GM10266 (cell line): Measurements from ENCODE around the gene GALNT9.

ENCODE experiments used
- DNase-seq: peaks from one replicate; pipeline ENCODE4 v3.0.0; 2012; ENCODE audit errors: extremely low spot score
- CTCF ChIP-seq: IDR thresholded peaks from 2 replicates; pipeline ENCODE4 v1.5.1; 2012; ENCODE audit warnings: mild to moderate bottlenecking, low read depth; ENCODE audit not compliant: control insufficient read depth, insufficient read depth; ENCODE audit errors: missing control alignments

The GALNT9 gene

GRCh38 chr12:132335179-132335756 lies 5.9 kb upstream of the GALNT9 start:
- TF ChIP-seq CTCF, result no peak
- DNase-seq, result no peak

- DNase-seq, result no peak
- no peak for TF ChIP-seq CTCF
These were observed 4.4 kb upstream of the GALNT9 start for GRCh38 chr12:132333766-132334165.

- TF ChIP-seq CTCF, result no peak
- no peak for DNase-seq
These were observed 3.9 kb upstream of the GALNT9 start for GRCh38 chr12:132333273-132333672.

- no peak for TF ChIP-seq CTCF
- DNase-seq, result no peak
These were observed 1.1 kb upstream of the GALNT9 start for GRCh38 chr12:132330549-132330881.

- TF ChIP-seq CTCF, result no peak
These were observed 545 bp upstream of the GALNT9 start for GRCh38 chr12:132329720-132330548.

GRCh38 chr12:132328282-132329029 lies 933 bp downstream of the GALNT9 start:
- TF ChIP-seq CTCF, result no peak
- DNase-seq, result no peak

More at GRCh38 chr12:132329720-132330548, 545 bp upstream of the GALNT9 start:
- DNase-seq, result no peak
